HS-5 (cell line): ENCODE data around the gene PLXNB1.
"Not testable (repeated sequence)": the region's sequence is repeated elsewhere in the genome, so short reads cannot be mapped to it uniquely, and the experiment has no call there.

Experiments
- DNase-seq: peaks from one replicate; pipeline ENCODE4 v3.0.0-alpha.2; 2012; ENCODE audit warnings: low read depth

Gene PLXNB1

DNA sequence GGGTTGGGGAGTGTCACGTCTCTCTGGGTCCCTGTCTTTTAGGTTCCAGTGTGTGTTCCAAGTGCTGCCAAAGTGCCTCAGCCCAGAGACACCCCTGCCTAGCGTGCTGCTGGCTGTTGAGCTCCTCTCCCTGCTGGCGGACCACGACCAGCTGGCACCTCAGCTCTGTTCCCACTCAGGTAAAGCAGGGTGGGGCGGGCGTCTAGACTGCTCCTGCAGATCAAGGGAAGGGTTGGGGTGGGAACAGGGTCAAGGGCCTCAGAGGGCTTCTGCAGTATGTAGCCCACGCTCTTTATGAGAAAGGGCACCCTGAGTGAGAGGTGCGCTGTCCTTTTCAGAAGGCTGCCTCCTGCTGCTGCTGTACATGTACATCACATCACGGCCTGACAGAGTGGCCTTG lies 33.8 kb upstream of the PLXNB1 start:
- no peak for DNase-seq

- not testable (repeated sequence) for DNase-seq
These were observed 31.9 kb upstream of the PLXNB1 start for GRCh38 chr3:48461767-48462166.

DNA sequence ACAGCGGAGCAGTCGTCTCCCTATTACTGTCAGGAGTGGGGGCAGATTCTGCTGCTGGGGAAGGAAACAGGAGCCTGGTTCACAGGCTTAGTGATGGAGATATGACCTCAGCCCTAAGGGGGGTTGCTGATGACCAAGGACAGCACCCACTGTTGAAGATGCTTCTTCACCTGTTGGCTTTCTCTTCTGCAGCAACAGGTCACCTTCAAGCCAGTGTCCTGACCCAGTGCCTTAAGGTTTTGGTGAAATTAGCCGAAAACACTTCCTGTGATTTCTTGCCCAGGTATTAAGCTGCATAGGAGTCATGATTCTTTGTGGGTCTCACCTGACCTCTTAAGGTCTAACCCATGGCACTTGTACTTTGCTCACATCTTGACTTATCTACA lies 30.6 kb upstream of the PLXNB1 start:
- DNase-seq, result no peak

DNA sequence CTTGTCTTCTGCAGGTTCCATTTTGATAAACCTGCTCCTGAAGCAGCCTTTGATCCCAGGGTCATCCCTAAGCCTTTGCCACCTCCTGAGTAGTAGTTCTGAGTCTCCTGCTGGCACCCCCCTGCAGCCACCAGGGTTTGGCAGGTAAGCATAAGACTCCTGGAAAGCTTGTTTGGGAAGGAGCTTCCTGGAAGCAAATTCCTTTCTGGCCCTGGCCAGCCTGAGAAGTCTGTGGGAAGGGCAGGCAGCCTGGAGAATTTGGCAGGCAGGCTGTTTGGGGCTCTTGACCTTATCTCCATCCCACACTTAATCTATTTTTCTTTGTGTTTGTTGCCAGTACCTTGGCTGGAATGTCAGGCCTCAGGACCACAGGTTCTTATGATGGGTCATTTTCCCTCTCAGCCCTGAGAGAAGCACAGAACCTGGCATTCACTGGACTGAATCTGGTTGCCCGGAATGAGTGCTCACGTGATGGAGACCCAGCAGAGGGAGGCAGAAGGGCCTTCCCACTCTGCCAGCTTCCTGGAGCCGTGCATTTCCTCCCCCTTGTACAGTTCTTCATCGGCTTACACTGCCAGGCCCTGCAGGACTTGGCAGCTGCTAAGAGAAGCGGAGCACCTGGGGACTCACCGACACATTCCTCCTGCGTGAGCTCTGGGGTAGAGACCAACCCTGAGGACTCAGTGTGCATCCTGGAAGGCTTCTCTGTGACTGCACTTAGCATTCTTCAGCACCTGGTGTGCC lies 30.1 kb upstream of the PLXNB1 start:
- DNase-seq, result no peak

- DNase-seq, result no peak
These were observed 29.4 kb upstream of the PLXNB1 start for GRCh38 chr3:48459331-48459730.

DNA sequence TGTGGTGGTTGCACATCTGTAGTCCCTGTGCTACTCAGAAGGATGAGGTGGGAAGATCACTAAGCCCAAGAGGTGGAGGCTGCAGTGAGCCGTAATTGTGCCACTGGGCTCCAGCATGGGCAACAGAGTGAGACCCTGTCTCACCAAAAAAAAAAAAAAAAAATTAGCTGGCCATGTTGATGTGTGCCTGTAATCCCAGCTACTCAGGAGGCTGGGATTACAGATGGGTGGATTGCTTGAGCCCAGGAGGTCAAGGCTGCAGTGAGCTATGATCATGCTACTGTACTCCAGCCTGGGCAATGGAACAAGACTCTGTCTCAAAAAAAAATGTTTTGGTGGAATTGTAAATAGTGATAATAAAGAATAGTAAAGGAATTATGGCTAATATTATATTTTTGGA lies 26.6 kb upstream of the PLXNB1 start:
- no peak for DNase-seq

DNA sequence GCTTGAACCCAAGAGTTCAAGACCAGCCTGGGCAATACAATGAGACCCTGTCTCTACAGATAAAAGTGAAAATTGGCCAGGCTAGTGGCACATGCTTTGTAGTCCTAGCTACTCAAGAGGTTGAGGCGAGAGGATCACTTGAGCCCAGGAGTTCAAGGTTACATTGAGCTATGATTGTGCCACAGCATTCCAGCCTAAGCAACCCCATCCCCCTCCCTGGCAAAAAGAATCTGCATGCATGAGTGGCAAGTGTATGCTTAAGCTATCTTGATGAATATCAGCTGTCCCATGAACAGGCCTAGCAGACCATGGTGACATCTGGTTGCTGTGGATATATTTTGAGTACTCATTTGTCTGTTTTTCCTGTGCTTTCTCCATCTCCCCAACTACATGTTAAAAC lies 21.4 kb upstream of the PLXNB1 start:
- no peak for DNase-seq

DNA sequence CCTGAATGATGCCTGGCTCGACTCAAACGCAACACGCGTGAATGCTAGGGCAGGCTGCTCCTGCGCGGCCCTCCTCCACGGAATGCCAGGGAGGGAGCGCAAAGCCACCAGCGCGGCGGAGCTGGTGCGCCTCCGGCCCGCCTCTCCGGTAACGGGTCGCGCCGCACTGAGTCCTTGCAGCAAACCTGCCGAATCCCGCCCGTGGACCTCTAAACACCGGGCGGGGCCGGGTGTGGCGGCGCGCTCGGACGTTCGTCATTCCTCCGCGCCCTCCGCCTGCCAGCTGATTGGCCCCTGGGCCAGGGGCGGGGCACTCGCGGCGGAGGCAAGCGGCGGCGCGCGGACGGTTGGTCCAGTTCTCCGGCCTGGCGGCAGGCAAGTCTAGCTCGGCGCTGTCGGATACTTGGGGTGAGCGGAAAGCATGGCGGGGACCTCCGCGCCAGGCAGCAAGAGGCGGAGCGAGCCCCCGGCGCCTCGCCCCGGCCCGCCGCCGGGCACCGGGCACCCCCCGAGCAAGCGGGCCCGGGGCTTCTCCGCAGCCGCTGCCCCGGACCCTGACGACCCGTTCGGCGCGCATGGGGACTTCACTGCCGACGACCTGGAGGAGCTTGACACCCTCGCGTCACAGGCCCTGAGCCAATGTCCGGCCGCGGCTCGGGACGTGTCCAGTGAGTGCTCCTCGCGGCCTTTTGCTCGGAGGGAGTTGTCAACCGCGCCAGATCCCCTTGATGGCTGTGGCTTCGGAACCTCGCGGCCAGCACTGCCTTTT lies 16.7 kb upstream of the PLXNB1 start, which contains the start of gene ATRIP:
Gene ATRIP, plus strand, starts transcription at position 313 of the 769 bp plus-strand sequence. Its CDS starts 109 bp downstream, at position 422.
- no peak for DNase-seq

GRCh38 chr3:48446043-48446424 lies 16.1 kb upstream of the PLXNB1 start:
- DNase-seq, result no peak

DNA sequence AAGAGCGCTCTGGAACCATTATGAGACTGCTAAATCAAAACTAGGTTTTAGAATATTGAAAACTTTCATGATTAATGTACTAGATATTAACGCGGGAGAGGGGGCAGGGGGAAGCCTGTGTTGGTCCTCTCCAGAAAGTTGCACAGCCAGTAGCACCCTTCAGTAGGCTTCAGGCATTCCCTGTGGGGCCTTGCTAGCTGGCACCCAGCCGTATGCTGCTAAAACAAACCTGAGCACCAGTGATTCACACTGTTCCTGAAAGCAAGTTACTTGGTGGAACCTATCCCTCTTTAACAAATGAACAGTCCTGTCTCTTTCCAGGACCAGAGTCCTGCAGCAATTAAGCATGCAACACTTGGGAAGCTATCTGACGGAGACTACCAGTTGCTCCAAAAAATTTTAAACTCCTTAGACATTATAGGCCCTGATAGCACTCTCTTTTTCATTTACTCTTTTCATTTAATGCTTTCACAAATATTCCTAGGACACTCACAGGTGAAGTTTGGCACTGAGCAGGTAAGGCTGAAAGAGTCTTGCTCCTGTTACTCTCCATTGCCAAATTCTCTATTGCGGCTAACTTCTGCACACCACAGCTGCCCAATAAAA lies 15.5 kb upstream of the PLXNB1 start:
- DNase-seq, result no peak

DNA sequence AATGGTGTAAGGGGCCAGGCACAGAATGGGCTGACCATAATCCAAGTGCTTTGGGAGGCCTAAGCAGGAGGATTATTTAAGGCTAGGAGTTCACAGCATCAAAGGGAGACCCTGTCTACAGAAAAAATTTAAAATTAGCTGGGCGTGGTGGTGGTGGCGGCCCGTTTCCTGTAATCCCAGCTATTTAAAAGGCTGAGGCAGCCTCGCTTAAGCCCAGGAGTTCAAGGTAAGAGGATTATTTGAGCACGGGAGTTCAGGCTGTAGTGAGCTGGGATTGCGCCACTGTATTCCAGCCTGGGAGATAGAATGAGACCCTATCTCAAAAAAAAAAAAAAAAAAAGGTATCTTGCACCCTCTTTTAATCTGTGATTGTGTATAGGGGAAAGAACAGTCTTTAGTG lies 12.1 kb upstream of the PLXNB1 start:
- no peak for DNase-seq

GRCh38 chr3:48440590-48440958 lies 10.7 kb upstream of the PLXNB1 start:
- DNase-seq, result no peak

GRCh38 chr3:48439820-48440589 lies 10.1 kb upstream of the PLXNB1 start, which contains the start of the genes CCDC51 and TMA7:
TSS of gene CCDC51 (minus strand) at chr3:48440119. CDS start at chr3:48435128, 4,991 bp downstream.
TSS of gene TMA7 (plus strand) at chr3:48440257. CDS start at chr3:48440297, 40 bp downstream.
- peak; percentile 86 for DNase-seq

GRCh38 chr3:48437812-48438211 lies 7.9 kb upstream of the PLXNB1 start:
- DNase-seq, result no peak

- no peak for DNase-seq
These were observed 7.0 kb upstream of the PLXNB1 start for GRCh38 chr3:48436855-48437254.

DNA sequence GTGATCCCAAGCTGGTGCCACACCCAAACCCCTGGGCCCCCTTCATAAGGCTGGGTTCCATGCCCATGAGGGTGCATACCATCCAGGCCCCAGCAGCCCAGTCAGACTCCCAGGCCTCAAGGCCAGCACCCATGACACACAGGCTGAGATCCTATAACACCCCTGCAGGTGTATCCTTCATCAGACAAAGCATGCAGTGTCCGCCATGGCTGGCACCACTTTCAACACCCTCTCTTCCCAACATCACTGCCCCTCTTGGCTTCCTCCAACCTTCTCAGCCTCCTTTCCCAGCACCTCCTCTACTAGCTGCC lies 6.5 kb upstream of the PLXNB1 start:
- no peak for DNase-seq

DNA sequence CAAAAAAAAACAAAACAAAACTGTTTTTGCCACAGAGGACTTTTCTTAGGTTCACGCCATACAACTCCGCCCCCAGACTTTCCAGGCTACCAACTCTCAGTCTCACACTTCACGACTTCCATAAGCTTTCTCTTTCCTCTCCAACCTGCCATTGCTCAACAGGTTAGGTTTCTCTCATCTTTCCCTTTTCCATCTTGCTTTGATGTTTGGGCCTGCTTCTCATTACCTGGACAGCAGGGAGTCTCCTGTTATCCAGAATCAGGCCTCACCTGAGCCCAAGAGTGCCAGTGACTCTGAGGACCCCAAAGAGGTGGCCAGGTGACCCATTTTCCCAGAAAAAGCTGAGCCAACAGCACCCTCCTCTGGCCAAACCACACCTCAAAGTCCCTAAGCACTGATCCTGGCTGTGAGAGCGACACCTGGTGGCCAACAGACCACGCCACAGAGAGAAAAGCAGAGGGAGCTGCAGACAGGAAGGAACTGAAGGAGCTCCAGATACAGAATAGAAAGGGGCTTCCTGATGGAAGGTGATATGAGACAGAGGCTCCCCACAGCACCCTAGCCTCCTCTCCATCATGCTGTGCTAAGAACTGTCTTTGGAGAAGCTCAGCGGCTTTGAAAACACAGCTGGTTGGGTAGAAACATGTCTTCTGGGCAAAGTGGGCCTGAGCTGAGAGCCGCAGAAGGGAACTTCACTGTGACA lies 6.0 kb upstream of the PLXNB1 start:
- DNase-seq, result no peak

GRCh38 chr3:48435223-48435595 lies 5.3 kb upstream of the PLXNB1 start:
- no peak for DNase-seq

DNA sequence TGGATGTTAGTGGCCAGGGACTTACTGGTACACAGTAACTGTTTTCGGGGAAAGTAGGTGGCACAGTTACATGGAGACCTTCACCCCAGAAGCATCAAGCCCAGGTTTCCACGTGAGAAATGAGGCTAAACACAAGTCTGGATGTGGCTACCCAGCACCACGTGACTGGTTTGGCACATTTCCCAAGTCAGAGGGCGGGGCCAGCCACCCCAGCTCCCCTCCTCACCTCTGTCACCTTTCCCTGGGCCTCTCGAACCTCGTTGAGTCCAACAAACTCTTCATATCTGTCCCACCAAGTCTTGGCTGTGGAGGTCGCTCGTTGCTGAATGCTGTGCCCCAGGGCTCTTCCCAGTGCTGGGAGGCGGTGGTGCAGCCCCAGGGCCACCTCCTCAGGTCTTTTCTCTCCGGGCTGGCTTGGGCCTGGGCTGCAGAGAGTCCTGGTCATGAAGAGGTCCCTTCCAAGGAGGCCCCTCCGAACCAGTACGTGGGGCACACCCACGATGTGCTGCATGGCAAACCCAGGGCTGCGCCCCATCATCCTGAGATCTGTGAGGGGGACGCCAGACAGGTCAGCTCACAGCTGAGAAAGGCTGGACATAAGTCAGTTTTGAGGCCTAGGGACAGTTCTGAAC lies 4.8 kb upstream of the PLXNB1 start:
- DNase-seq, result no peak

GRCh38 chr3:48433472-48434118 lies 3.7 kb upstream of the PLXNB1 start:
- no peak for DNase-seq
